GM19438 (cell line): Measurements from ENCODE around the gene ACADVL.
A peak's percentile ranks its signal among the peaks of the same experiment; 100 is the strongest.

Experiments used
- ATAC-seq: cut with Tn5 transposase; IDR thresholded peaks from one replicate; pipeline ENCODE4 v1.9.1; 2021; ENCODE audit warnings: low read depth; ENCODE audit not compliant: unreplicated experiment

ACADVL gene

GRCh38 chr17:7191069-7191468 is 28.7 kb upstream of the ACADVL start:
- no peak for ATAC-seq

- no peak for ATAC-seq
Measured at GRCh38 chr17:7191571-7192270, 28.0 kb upstream of the ACADVL start.

GRCh38 chr17:7192271-7192937 is 27.3 kb upstream of the ACADVL start:
- ATAC-seq = no peak

- ATAC-seq = no peak
Measured at GRCh38 chr17:7195971-7196370, 23.8 kb upstream of the ACADVL start.

GRCh38 chr17:7196651-7197401 is 22.9 kb upstream of the ACADVL start:
- ATAC-seq = no peak

GRCh38 chr17:7203391-7203790 is 16.3 kb upstream of the ACADVL start:
- no peak for ATAC-seq

GRCh38 chr17:7204336-7204735 is 15.4 kb upstream of the ACADVL start:
- ATAC-seq = no peak

GRCh38 chr17:7204828-7205461 is 14.8 kb upstream of the ACADVL start:
- ATAC-seq = peak; percentile 88

GRCh38 chr17:7205561-7205960 is 14.2 kb upstream of the ACADVL start:
- no peak for ATAC-seq

GRCh38 chr17:7207120-7208001 is 12.4 kb upstream of the ACADVL start:
- no peak for ATAC-seq

- ATAC-seq = no peak
Measured at GRCh38 chr17:7208027-7208571, 11.6 kb upstream of the ACADVL start.

GRCh38 chr17:7208754-7209460 is 10.8 kb upstream of the ACADVL start:
- no peak for ATAC-seq

- ATAC-seq = no peak
Measured at GRCh38 chr17:7211491-7212273, 8.1 kb upstream of the ACADVL start.

GRCh38 chr17:7213895-7214299 is 5.8 kb upstream of the ACADVL start:
- no peak for ATAC-seq

- ATAC-seq = peak; percentile 64
Measured at GRCh38 chr17:7214300-7215135, 5.2 kb upstream of the ACADVL start.

- ATAC-seq = no peak
Measured at GRCh38 chr17:7215136-7215638, 4.6 kb upstream of the ACADVL start.

- ATAC-seq = no peak
Measured at GRCh38 chr17:7215652-7216180, 4.0 kb upstream of the ACADVL start.
